HCT116 (cell line): ENCODE results near the gene PTPRF. TPM values are rescaled to one million over a fixed set of nuclear protein-coding genes. Genes with fewer than 3 reads are reported as not detected.

ENCODE experiments used
- ATAC-seq: fragments of 200-7000 bp; cut with Tn5 transposase; 2 replicates; pipeline ENCODE4 v1.9.1; 2020; ENCODE audit warnings: mild to moderate bottlenecking, moderate library complexity
- BruUV-seq: library from RNA; stranded (reverse); fragments of 400-500 nt; replicated peaks from 2 replicates; lab custom pipeline; 2021; lab: Mats Ljungman, UMichigan
- CTCF ChIA-PET: fragments of 300-600 bp; sonication (Branson Sonifier 250); formaldehyde crosslinking; loops from one replicate; lab custom pipeline; 2021; ENCODE audit warnings: antibody characterized with exemption; lab: Charles Lee
- POLR2A ChIA-PET: fragments of 300-600, 350-600 bp; sonication (Branson Sonifier 250); formaldehyde crosslinking; loops from one replicate; lab custom pipeline; 2021; ENCODE audit warnings: antibody characterized with exemption; lab: Charles Lee
- RAD21 ChIA-PET, 2 experiments: fragments of 300-600 bp; sonication (Branson Sonifier 250); formaldehyde crosslinking; loops; one replicate each; lab custom pipeline; 2023; ENCODE audit warnings: low total read pairs in 2 of 2; ENCODE audit not compliant: uncharacterized antibody in 2 of 2, unreplicated experiment in 2 of 2, low non-redundant PET in 1 of 2; lab: Charles Lee
- DNase-seq: peaks from one replicate; pipeline ENCODE4 v3.0.0-alpha.2; 2010; ENCODE audit warnings: low read depth, low spot score
- H2AFZ ChIP-seq: fragments of 200-600 bp; shearing (Covaris generic), sonication (generic); 2 replicates; pipeline ENCODE4 v1.6.1; 2017; ENCODE audit warnings: low read depth, mixed run types, mixed read lengths, antibody characterized with exemption, low read length; ENCODE audit not compliant: poor library complexity, severe bottlenecking
- H3K27ac ChIP-seq: 2 replicates; pipeline ENCODE4 v1.5.1; 2012; ENCODE audit warnings: low read depth, low read length
- H3K27me3 ChIP-seq: fragments of 200-600 bp; sonication (generic); 2 replicates; pipeline ENCODE4 v1.6.1; 2016; ENCODE audit warnings: mixed run types, low read length, mixed read lengths; ENCODE audit not compliant: insufficient read depth
- H3K36me3 ChIP-seq, 2 experiments: fragments of 200-500 bp in 1 of 2; fragments of 200-600 bp in 1 of 2; sonication (Bioruptor generic) in 1 of 2; sonication (generic) in 1 of 2; 2 replicates each; pipeline versions ENCODE4 v1.5.1 to v1.6.1; 2014 to 2016; ENCODE audit warnings: low read length in 2 of 2, inconsistent platforms in 1 of 2, mixed read lengths in 1 of 2, mixed run types in 1 of 2; ENCODE audit not compliant: insufficient read depth in 2 of 2, control insufficient read depth in 1 of 2
- H3K4me1 ChIP-seq, 2 experiments: fragments of 200-600 bp in 1 of 2; sonication (generic) in 1 of 2; 2 replicates each; pipeline versions ENCODE4 v1.5.1 to v1.6.1; 2012 to 2017; ENCODE audit warnings: low read length in 2 of 2, inconsistent platforms in 1 of 2, mild to moderate bottlenecking in 1 of 2, mixed read lengths in 1 of 2, mixed run types in 1 of 2, moderate library complexity in 1 of 2; ENCODE audit not compliant: insufficient read depth in 2 of 2, control insufficient read depth in 1 of 2
- H3K4me2 ChIP-seq: fragments of 200-600 bp; sonication (generic); 2 replicates; pipeline ENCODE4 v1.6.1; 2017; ENCODE audit warnings: mixed run types, low read length, mixed read lengths
- H3K4me3 ChIP-seq, 2 experiments: fragments of 200-600 bp in 1 of 2; sonication (generic) in 1 of 2; replicated peaks in 1 of 2; 2 replicates each; pipeline ENCODE4 v1.5.1; 2011 to 2016; ENCODE audit warnings: low read length in 2 of 2, control low read depth in 1 of 2, low read depth in 1 of 2, mild to moderate bottlenecking in 1 of 2, mixed read lengths in 1 of 2, mixed run types in 1 of 2
- H3K79me2 ChIP-seq: fragments of 200-600 bp; sonication (generic); 2 replicates; pipeline ENCODE4 v1.6.1; 2017; ENCODE audit warnings: mild to moderate bottlenecking, mixed run types, low read length, moderate library complexity, mixed read lengths; ENCODE audit not compliant: insufficient read depth
- H3K9ac ChIP-seq: fragments of 200-600 bp; sonication (generic); 2 replicates; pipeline ENCODE4 v1.6.1; 2016; ENCODE audit warnings: low read length, mixed read lengths
- H3K9me2 ChIP-seq: fragments of 200-600 bp; sonication (generic), shearing (Covaris generic); 2 replicates; pipeline ENCODE4 v1.6.1; 2017; ENCODE audit warnings: mixed run types, mild to moderate bottlenecking, moderate library complexity; ENCODE audit not compliant: insufficient read depth
- H3K9me3 ChIP-seq, 2 experiments: fragments of 200-500 bp in 1 of 2; fragments of 200-600 bp in 1 of 2; sonication (Bioruptor generic) in 1 of 2; sonication (generic) in 1 of 2; 2 replicates each; pipeline ENCODE4 v1.6.1; 2014 to 2017; ENCODE audit warnings: low read length in 2 of 2, mixed read lengths in 2 of 2, inconsistent platforms in 1 of 2, low read depth in 1 of 2, mild to moderate bottlenecking in 1 of 2, mixed run types in 1 of 2, moderate library complexity in 1 of 2; ENCODE audit not compliant: control insufficient read depth in 1 of 2, insufficient read depth in 1 of 2
- H4K20me1 ChIP-seq: fragments of 200-600 bp; sonication (generic), shearing (Covaris generic); 2 replicates; pipeline ENCODE4 v1.6.1; 2017; ENCODE audit warnings: mixed run types, mild to moderate bottlenecking, moderate library complexity; ENCODE audit not compliant: insufficient read depth
- CBX3 ChIP-seq: IDR thresholded peaks from 2 replicates; pipeline ENCODE4 v1.6.1; 2012; ENCODE audit warnings: low read depth
- POLR2A ChIP-seq: IDR thresholded peaks from 2 replicates; pipeline ENCODE4 v1.7.0; 2011; ENCODE audit warnings: borderline replicate concordance; ENCODE audit not compliant: insufficient read depth, insufficient read length; ENCODE audit errors: extremely low read depth
- SRF ChIP-seq: IDR thresholded peaks from 2 replicates; pipeline ENCODE4 v1.6.1; 2012; ENCODE audit warnings: low read depth
- intact Hi-C: fragments of 100-400 bp; cut with micrococcal nuclease; formaldehyde crosslinking; loops from 2 replicates; pipeline ENCODE4 v1.10.0; 2022
- total RNA-seq: library from RNA; stranded (reverse); gene quantifications from one replicate; pipeline ENCODE4 v1.2.1, GENCODE V29; 2021; ENCODE audit not compliant: unreplicated experiment
- TF ChIP-seq, protein P1 (sequence below), 3 experiments: fragments of 200-600 bp in 1 of 3; sonication (generic) in 1 of 3; IDR thresholded peaks in 2 of 3; conservative IDR thresholded peaks in 1 of 3; 2 replicates each; pipeline ENCODE4 v1.5.1; 2012 to 2017; ENCODE audit warnings: low read depth in 2 of 3, low read length in 2 of 3, antibody characterized with exemption in 1 of 3, borderline replicate concordance in 1 of 3, control low read depth in 1 of 3, mild to moderate bottlenecking in 1 of 3, mixed read lengths in 1 of 3, mixed run types in 1 of 3, moderate library complexity in 1 of 3; ENCODE audit not compliant: insufficient read depth in 1 of 3
- TF ChIP-seq, protein P2 (sequence below): IDR thresholded peaks from 2 replicates; pipeline ENCODE4 v1.6.1; 2012
- TF ChIP-seq, protein P3 (sequence below): IDR thresholded peaks from 2 replicates; pipeline ENCODE4 v1.6.1; 2012; ENCODE audit warnings: low read depth

The PTPRF gene
- total RNA-seq, 1 experiment from 2014 or later = 224 TPM

DNA sequence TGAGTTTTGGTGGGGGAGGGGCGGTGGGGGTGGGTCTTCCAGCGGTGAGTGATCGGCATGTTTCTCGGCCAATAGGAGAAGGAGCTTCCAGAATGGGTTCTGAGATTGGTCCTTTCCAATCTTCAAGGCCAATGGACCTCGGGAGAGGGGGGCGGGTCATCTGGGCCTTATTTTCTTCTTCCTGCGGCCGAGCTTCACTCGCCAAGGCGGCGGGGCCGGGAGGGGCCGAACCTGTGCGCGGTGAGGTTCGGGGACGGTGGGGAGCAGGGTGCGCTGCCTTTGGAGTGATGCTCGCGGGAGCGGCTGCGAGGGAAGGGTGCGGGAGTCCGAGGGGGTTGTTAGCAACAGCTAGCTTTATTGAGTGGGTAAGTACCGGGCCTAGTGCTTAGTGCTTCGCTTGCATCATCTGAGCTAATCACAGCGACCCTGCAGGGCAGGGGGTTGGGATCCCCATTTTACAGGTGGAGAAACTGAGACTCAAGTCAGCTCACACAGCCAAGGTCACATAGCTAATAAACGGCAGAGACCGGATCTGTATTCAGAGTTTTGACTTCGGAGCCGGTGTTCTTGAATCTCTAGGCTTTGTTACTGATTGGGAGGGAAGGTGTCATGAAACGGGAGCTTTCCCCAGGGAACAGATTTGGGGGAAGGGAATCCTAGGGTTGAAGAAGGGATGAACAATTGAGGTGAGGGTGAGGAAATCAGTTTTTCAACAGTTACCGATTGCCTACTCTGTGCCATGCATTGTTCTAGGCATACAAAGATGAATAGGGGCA, 119.8 kb downstream of the PTPRF start (continued):
- TF ChIP-seq, protein P1, sequence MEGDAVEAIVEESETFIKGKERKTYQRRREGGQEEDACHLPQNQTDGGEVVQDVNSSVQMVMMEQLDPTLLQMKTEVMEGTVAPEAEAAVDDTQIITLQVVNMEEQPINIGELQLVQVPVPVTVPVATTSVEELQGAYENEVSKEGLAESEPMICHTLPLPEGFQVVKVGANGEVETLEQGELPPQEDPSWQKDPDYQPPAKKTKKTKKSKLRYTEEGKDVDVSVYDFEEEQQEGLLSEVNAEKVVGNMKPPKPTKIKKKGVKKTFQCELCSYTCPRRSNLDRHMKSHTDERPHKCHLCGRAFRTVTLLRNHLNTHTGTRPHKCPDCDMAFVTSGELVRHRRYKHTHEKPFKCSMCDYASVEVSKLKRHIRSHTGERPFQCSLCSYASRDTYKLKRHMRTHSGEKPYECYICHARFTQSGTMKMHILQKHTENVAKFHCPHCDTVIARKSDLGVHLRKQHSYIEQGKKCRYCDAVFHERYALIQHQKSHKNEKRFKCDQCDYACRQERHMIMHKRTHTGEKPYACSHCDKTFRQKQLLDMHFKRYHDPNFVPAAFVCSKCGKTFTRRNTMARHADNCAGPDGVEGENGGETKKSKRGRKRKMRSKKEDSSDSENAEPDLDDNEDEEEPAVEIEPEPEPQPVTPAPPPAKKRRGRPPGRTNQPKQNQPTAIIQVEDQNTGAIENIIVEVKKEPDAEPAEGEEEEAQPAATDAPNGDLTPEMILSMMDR (IDR thresholded peaks at IDR 0.05 in 2 of 3, conservative IDR thresholded peaks at IDR 0.05 in 1 of 3; ENCODE audit: borderline replicate concordance in 1 of 3, insufficient read depth in 1 of 3, low read depth in 2 of 3, low read length in 2 of 3) = no peak
- TF ChIP-seq, protein P2, sequence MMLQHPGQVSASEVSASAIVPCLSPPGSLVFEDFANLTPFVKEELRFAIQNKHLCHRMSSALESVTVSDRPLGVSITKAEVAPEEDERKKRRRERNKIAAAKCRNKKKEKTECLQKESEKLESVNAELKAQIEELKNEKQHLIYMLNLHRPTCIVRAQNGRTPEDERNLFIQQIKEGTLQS = no peak
- no peak for TF ChIP-seq SRF
- TF ChIP-seq POLR2A = peak; percentile 99
- TF ChIP-seq CBX3 = no peak

DNA sequence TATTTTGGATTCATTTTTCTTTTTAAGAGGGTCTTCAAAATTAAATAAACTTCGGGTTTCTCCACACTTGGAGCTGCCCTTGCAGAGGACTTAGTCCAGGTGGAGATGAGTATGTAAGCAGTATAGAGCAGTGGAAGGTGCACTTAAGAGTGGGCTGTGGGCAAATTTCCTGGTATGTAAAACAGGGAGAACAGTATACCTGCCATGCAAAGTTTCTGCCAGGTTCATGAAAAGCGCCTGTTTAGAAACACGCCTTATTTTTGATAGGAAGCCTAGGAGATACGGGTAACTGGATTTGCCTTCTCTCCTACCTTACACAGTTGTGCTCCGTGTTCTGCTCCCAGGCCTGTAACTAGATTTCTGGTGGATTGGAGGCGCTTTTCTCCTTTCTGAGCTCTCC, 120.5 kb downstream of the PTPRF start:
- Histone ChIP-seq H3K9ac (peak overlapping the region; percentile 81), H3K79me2 (peaks cover 45% of the 10 kb centered on the region), H3K27ac (no peak overlapping the region), H3K4me2 (peak overlapping the region; percentile 72), H2AFZ (no peak overlapping the region), H3K4me1 (peaks cover 7 to 26% of the 10 kb centered on the region in 2 experiments; a peak in 3 of 4 replicates), H4K20me1 (no peaks in the 10 kb centered on the region), H3K4me3 (peak overlapping the region; percentile 62 to 86), H3K9me2 (no peaks in the 10 kb centered on the region), H3K36me3 (peaks cover 22 to 23% of the 10 kb centered on the region in 2 experiments), H3K9me3 (no peaks in the 10 kb centered on the region), H3K27me3 (no peaks in the 10 kb centered on the region)
- no peak for DNase-seq
- ATAC-seq = no peak
- intact Hi-C loops = loop anchor here (2.0 kb wide), 1 partner anchor 120 kb away; the partner anchor contains the start of gene PTPRF
- TSS peak; percentile 43 for BruUV-seq
- CTCF ChIA-PET = interaction anchor here (1.4 kb wide), 1 partner anchor 283 kb away, joined by 4 read pairs; no protein-coding TSS in a partner anchor
- TF ChIP-seq, protein P3, sequence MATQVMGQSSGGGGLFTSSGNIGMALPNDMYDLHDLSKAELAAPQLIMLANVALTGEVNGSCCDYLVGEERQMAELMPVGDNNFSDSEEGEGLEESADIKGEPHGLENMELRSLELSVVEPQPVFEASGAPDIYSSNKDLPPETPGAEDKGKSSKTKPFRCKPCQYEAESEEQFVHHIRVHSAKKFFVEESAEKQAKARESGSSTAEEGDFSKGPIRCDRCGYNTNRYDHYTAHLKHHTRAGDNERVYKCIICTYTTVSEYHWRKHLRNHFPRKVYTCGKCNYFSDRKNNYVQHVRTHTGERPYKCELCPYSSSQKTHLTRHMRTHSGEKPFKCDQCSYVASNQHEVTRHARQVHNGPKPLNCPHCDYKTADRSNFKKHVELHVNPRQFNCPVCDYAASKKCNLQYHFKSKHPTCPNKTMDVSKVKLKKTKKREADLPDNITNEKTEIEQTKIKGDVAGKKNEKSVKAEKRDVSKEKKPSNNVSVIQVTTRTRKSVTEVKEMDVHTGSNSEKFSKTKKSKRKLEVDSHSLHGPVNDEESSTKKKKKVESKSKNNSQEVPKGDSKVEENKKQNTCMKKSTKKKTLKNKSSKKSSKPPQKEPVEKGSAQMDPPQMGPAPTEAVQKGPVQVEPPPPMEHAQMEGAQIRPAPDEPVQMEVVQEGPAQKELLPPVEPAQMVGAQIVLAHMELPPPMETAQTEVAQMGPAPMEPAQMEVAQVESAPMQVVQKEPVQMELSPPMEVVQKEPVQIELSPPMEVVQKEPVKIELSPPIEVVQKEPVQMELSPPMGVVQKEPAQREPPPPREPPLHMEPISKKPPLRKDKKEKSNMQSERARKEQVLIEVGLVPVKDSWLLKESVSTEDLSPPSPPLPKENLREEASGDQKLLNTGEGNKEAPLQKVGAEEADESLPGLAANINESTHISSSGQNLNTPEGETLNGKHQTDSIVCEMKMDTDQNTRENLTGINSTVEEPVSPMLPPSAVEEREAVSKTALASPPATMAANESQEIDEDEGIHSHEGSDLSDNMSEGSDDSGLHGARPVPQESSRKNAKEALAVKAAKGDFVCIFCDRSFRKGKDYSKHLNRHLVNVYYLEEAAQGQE = no peak
- POLR2A ChIA-PET = interaction anchor here (1.2 to 2.3 kb wide), 10 partner anchors 9 to 126 kb away, joined by 4 to 26 read pairs (median 6); partner anchors contain the start of gene ST3GAL3
- RAD21 ChIA-PET = interaction anchor here in 1 of 2 experiments (0.7 kb wide), 1 partner anchor 122 kb away, joined by 3 read pairs; no protein-coding TSS in a partner anchor
